Measurements from ENCODE around the gene EYS.

The EYS gene

GRCh38 chr6:63683071-63683603 lies 2023.9 kb downstream of the EYS start:
- no peak for DNase-seq

- no peak for DNase-seq
Observed at GRCh38 chr6:63677282-63677681, 2029.7 kb downstream of the EYS start.

GRCh38 chr6:63676412-63677114 lies 2030.5 kb downstream of the EYS start:
- DNase-seq = no peak

- DNase-seq = no peak
Observed at GRCh38 chr6:63675138-63675537, 2031.9 kb downstream of the EYS start.

- no peak for DNase-seq
Observed at GRCh38 chr6:63674635-63675034, 2032.4 kb downstream of the EYS start.

- no peak for DNase-seq
Observed at GRCh38 chr6:63673692-63674091, 2033.3 kb downstream of the EYS start.

- no peak for DNase-seq
Observed at GRCh38 chr6:63672582-63673129, 2034.4 kb downstream of the EYS start.

- no peak for DNase-seq
Observed at GRCh38 chr6:63671098-63671754, 2035.8 kb downstream of the EYS start.

All from anterior cingulate cortex (tissue), 58 donors.